SU-DHL-6 (cell line): ENCODE data around the gene PPARA.

ENCODE experiments used
- H2AFZ ChIP-seq: fragments of 200-600 bp; sonication (generic); 2 replicates; pipeline ENCODE4 v1.6.1; 2014; ENCODE audit warnings: low read depth, mild to moderate bottlenecking, moderate library complexity, mixed read lengths, antibody characterized with exemption, low read length; ENCODE audit not compliant: severe bottlenecking
- H3F3A ChIP-seq: fragments of 200-600 bp; shearing (Covaris generic); 2 replicates; pipeline ENCODE4 v1.6.0; 2016; ENCODE audit warnings: antibody characterized with exemption, mild to moderate bottlenecking; ENCODE audit not compliant: insufficient read depth
- H3K27ac ChIP-seq: fragments of 200-600 bp; sonication (generic); 2 replicates; pipeline ENCODE4 v1.5.1; 2016; ENCODE audit warnings: low read depth, mild to moderate bottlenecking, low read length, moderate library complexity, mixed read lengths
- H3K27me3 ChIP-seq: fragments of 200-600 bp; sonication (generic), shearing (Covaris generic); 2 replicates; pipeline ENCODE4 v1.6.0; 2014; ENCODE audit warnings: mild to moderate bottlenecking, low read length
- H3K36me3 ChIP-seq: fragments of 200-600 bp; sonication (generic); 2 replicates; pipeline ENCODE4 v1.6.1; 2014; ENCODE audit warnings: mild to moderate bottlenecking, low read length, mixed read lengths
- H3K4me2 ChIP-seq: fragments of 300-600, 200-600 bp; shearing (Covaris generic), sonication (generic); 2 replicates; pipeline ENCODE4 v1.6.0; 2014; ENCODE audit warnings: low read length, low read depth, mild to moderate bottlenecking; ENCODE audit not compliant: poor library complexity, severe bottlenecking
- H3K4me3 ChIP-seq: fragments of 200-600 bp; sonication (generic); 2 replicates; pipeline ENCODE4 v1.5.1; 2014; ENCODE audit warnings: antibody characterized with exemption, low read length, mild to moderate bottlenecking, mixed read lengths; ENCODE audit not compliant: insufficient read depth, poor library complexity, severe bottlenecking
- H3K79me2 ChIP-seq: fragments of 200-600 bp; sonication (generic); 2 replicates; pipeline ENCODE4 v1.6.1; 2014; ENCODE audit warnings: mild to moderate bottlenecking, low read length, moderate library complexity; ENCODE audit not compliant: insufficient read depth
- H3K9ac ChIP-seq: fragments of 200-600 bp; sonication (generic); 2 replicates; pipeline ENCODE4 v1.7.0; 2014; ENCODE audit warnings: mild to moderate bottlenecking, low read length
- H3K9me2 ChIP-seq: fragments of 200-600 bp; sonication (generic); replicated peaks from 2 replicates; pipeline ENCODE4 v1.6.1; 2014; ENCODE audit warnings: low read length; ENCODE audit not compliant: insufficient read depth
- H3K9me3 ChIP-seq: fragments of 200-600 bp; sonication (generic); 2 replicates; pipeline ENCODE4 v1.6.1; 2014; ENCODE audit warnings: low read length, mixed read lengths; ENCODE audit not compliant: insufficient read depth
- H4K20me1 ChIP-seq: fragments of 200-600 bp; sonication (generic); 2 replicates; pipeline ENCODE4 v1.6.1; 2014; ENCODE audit warnings: low read depth, mild to moderate bottlenecking, antibody characterized with exemption, low read length, moderate library complexity, mixed read lengths
- EZH2phosphoT487 ChIP-seq: fragments of 200-600 bp; sonication (generic), shearing (Covaris generic); conservative IDR thresholded peaks from 2 replicates; pipeline ENCODE4 v1.6.1; 2018; ENCODE audit warnings: mild to moderate bottlenecking, antibody characterized with exemption, low read length, moderate library complexity, mixed read lengths
- TF ChIP-seq, protein P1 (sequence below): fragments of 200-600 bp; sonication (generic); IDR thresholded peaks from one replicate; pipeline ENCODE4 v1.5.1; 2017; ENCODE audit warnings: antibody characterized with exemption, mild to moderate bottlenecking, low read length, moderate library complexity; ENCODE audit not compliant: insufficient read depth, poor library complexity, severe bottlenecking

Gene PPARA

DNA sequence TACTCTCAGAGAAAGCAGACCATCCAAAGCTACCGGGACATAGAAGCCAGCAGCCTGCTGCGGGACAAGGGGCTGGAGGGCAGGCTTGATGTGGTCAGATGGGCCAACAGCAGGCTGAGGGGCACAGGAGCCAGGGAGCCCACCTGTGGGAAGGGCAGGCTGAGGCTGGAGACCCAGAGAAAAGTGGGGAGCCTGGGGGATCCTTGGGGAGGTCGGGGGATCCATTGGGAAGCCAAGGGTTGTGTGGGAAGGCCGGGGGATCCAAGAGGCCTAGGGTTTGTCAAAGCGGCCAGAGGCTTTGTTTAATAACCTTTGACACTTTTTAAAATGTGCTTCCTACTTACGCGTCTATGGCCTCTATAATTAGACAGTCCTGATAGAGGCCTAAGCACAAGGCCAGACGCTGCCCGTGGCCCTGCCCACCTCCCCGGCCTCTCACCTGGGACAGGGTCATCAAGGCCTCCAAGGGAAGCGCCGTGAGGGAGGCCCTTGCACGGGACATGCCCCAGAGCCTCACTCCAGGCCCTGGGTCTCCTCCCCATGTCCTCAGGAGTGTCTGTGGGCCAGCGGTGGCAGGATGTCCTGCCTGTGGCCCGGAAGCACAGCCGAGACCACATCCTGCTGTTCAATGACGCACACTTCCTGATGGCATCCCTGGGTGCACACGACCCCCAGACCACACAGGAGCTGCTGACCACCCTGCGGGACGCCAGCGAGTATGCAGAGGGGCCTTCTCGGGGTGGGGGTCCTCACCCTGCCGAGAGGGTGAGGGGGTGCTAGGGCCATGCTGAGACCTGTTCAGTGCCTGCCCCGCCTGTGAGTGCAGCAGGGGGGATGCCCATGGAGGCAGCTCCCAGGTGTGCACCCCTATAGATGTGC lies 137.8 kb downstream of the PPARA start:
- Histone ChIP-seq H3K9me3 (no peaks in the 10 kb centered on the region), H3K4me2 (peak overlapping the region; percentile 51), H4K20me1 (no peaks in the 10 kb centered on the region), H3K9ac (peak overlapping the region; percentile 45), H3K36me3 (no peaks in the 10 kb centered on the region), H3K4me3 (peak overlapping the region; percentile 27), H3K79me2 (no peaks in the 10 kb centered on the region), H3K27me3 (no peaks in the 10 kb centered on the region), H3K9me2 (no peaks in the 10 kb centered on the region), H2AFZ (peak overlapping the region; percentile 53), H3K27ac (no peak overlapping the region), H3F3A (no peaks in the 10 kb centered on the region)
- no peak for TF ChIP-seq EZH2phosphoT487
- TF ChIP-seq, protein P1, sequence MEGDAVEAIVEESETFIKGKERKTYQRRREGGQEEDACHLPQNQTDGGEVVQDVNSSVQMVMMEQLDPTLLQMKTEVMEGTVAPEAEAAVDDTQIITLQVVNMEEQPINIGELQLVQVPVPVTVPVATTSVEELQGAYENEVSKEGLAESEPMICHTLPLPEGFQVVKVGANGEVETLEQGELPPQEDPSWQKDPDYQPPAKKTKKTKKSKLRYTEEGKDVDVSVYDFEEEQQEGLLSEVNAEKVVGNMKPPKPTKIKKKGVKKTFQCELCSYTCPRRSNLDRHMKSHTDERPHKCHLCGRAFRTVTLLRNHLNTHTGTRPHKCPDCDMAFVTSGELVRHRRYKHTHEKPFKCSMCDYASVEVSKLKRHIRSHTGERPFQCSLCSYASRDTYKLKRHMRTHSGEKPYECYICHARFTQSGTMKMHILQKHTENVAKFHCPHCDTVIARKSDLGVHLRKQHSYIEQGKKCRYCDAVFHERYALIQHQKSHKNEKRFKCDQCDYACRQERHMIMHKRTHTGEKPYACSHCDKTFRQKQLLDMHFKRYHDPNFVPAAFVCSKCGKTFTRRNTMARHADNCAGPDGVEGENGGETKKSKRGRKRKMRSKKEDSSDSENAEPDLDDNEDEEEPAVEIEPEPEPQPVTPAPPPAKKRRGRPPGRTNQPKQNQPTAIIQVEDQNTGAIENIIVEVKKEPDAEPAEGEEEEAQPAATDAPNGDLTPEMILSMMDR, result no peak

DNA sequence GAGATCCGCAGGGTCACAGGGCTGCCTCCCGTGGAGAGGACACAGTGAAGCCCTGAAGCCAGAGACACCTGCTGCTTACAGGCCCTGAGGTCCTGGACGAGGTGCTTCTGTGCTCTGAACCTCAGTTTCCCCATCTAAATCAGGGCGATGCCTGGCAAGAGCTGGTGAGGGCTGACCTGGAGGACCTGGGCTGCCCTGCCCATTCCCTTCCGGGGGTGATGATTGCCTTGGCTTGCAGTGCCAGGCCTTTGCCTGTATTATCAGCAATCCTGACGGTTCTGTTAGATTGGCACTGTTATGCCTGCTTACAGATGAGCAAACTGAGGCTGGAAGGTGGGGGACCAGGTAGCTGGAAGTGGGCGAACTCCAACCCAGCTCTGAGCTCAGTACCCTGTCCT lies 138.5 kb downstream of the PPARA start:
- no peak overlapping the region for H3K4me2 ChIP-seq
- no peaks in the 10 kb centered on the region for H4K20me1 ChIP-seq
- no peaks in the 10 kb centered on the region for H3K79me2 ChIP-seq
- H2AFZ ChIP-seq, result no peak overlapping the region
- H3K9me2 ChIP-seq, result no peaks in the 10 kb centered on the region
- no peak overlapping the region for H3K27ac ChIP-seq
- H3K9ac ChIP-seq, result no peak overlapping the region
- H3K4me3 ChIP-seq, result no peak overlapping the region
- H3F3A ChIP-seq, result no peaks in the 10 kb centered on the region
- H3K9me3 ChIP-seq, result no peaks in the 10 kb centered on the region
- TF ChIP-seq, protein P1, result no peak
- no peak for TF ChIP-seq EZH2phosphoT487
- H3K36me3 ChIP-seq, result no peaks in the 10 kb centered on the region
- no peaks in the 10 kb centered on the region for H3K27me3 ChIP-seq

DNA sequence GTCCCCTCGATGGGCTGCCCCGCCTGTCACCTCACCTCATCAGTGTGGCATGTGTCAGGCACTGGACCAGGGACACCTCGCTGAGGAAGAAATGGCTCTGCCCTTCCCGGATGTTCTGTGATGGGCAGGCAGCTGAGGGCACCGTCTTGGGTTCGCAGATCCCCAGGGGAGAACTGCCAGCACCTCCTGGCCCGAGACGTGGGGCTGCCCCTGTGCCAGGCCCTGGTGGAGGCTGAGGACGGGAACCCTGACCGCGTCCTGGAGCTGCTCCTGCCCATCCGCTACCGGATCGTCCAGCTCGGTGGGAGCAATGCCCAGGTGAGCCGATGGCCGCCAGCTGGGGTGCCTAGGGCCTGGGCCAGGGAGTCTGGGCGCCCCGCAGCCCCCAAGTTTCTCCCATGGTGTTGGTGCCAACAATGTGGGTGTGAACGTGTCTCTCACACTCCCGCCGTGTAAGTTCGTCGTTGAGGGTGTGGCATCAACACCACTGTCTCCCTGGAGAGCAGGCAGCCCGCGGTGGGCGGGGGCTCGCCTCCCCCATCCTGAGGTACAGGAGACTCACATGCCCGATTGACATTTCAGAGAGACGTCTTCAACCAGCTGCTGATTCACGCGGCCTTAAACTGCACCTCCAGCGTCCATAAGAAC lies 139.0 kb downstream of the PPARA start:
- H4K20me1 ChIP-seq, result no peaks in the 10 kb centered on the region
- TF ChIP-seq, protein P1, result no peak
- no peak for TF ChIP-seq EZH2phosphoT487
- no peaks in the 10 kb centered on the region for H3K79me2 ChIP-seq
- no peak overlapping the region for H3K4me3 ChIP-seq
- H3K9ac ChIP-seq, result no peak overlapping the region
- no peak overlapping the region for H2AFZ ChIP-seq
- no peaks in the 10 kb centered on the region for H3K9me2 ChIP-seq
- H3K9me3 ChIP-seq, result no peaks in the 10 kb centered on the region
- H3K4me2 ChIP-seq, result no peak overlapping the region
- H3F3A ChIP-seq, result no peaks in the 10 kb centered on the region
- no peaks in the 10 kb centered on the region for H3K27me3 ChIP-seq
- H3K36me3 ChIP-seq, result no peaks in the 10 kb centered on the region
- H3K27ac ChIP-seq, result no peak overlapping the region
